HG03066 (cell line): ENCODE data around the gene REG4.
"Not testable (repeated sequence)": the region's sequence is repeated elsewhere in the genome, so short reads cannot be mapped to it uniquely, and the experiment has no call there.

Experiments used
- ATAC-seq: cut with Tn5 transposase; IDR thresholded peaks from one replicate; pipeline ENCODE4 v1.9.1; 2021; ENCODE audit warnings: low read depth; ENCODE audit not compliant: unreplicated experiment

The REG4 gene

DNA sequence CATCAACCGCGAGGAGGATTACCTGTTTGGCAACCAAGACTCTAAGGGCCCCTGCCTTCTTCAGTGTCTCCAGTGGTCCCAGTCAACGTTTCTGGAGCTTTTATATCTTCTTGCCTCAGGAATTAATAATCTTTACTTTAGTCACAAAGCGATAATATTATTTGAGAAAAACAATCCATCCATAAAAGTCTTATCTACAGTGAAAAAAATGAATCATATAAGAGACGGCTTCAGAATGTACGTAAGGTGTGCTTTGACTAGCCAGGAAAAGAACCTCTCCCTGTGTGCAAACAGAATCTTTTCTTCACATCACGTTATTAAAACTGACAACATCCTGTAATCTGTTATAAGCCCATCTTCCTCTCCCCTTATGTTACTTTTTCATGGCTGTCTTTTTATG lies at the start of gene REG4:
Gene REG4, minus strand, starts transcription at position 74 of the 400 bp plus-strand sequence. CDS start 2,691 bp downstream, outside the sequence.
- no peak for ATAC-seq

DNA sequence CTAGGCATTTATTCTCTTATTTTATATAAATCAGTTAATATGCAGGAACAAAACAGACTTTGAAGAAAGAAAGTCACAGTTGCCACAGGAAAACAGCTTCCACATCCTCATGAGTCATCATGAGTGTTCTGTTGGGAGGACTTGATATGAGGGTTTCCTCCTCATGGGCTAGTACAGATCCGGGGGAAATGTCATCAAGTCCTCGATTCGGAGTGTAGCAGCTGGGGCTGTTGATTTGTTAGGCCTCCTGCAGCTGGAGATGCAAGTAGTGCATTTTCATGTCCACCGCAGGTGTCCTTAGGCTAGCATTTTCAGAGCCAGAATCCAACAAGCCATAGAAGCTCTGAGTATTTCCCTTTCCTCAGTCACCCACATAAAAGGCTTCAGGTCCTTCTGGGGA lies 48.4 kb upstream of the REG4 start:
- ATAC-seq: no peak

DNA sequence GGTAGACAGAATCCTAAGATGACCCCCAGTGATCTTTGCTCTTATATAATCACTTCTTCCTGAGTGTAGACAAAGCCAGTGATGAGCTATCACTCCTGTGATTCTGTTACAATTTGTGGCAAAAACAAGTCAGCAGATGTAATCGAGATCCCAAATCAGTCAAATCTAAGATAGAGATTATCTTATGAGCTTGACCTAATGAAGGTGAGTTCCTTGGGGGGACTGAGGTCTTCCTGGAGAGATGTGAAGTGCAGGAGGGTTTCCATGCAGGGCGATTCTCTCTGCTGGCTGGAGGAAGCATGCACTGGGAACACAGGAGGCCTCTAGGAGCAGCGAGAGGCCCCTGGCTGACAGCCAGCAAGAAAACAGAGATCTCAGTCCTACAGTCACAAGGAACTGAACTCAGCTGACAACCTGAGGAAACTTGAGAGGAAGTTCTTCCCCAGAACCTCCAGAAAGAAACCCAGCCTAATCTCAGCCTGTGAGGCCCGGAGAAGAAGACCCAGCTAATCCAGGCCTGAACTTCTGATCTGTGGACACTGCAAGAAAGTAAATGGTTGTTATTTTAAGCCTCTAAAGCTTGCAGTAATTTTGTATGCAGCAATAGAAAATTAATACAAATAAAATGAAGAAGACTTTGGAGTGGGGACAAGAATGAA lies 47.4 kb upstream of the REG4 start:
- ATAC-seq: not testable (repeated sequence)

DNA sequence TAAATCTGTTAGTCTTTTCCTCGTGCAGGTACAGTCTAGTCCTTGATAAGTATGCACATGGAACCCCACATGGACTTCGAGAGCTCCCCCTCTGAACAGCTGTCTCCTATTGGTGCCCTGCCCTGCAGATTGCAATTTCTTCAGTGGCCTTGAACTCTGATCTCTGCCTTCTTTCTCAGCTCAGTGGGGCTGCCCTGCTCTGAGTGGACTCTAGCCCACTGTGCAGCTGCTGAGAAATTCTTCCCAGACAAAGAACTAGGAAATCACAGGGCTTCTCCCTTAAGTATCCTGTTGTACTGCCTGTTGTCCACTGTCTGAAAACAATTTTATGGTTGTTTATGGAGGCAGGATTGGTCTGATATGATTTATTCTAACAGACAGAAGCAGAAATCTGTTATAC lies 46.9 kb upstream of the REG4 start:
- ATAC-seq: no peak

DNA sequence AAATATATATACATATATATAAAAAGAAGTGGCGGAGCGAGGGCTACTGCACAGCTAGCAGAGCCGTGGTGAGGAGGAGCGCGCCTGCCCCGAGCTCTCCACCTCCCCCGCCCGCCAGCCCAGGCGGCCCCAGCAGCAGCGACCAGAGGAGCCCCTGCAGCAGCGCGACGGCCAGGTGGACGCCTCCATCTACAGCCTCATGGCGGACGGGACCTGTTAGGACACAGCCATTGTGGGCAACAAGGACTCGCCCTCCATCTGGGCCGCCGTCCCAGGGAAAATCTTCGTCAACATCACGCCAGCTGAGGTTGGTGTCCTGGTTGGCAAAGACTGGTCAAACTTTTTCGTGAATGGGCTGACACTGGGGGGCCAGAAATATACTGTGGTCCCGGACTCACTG lies 41.9 kb upstream of the REG4 start:
- no peak for ATAC-seq

DNA sequence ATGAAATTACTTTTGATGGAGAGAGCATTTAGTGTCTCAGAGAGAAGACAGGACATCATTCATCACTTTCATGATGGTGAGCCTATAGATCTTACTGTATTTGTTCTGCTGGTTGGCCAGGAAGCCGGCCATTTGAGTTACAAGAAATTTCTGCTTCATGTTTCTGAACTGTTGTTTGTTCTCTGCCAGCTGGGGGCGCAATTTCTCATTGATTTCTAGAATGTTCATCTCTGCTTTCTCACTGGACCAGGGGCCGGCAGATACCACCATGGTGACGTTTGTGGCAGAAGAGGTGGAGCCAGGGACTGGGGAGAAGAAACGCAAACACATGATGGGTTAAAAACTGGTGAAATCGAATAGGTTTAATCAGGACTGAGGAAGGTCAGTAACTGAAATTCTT lies 32.9 kb upstream of the REG4 start:
- not testable (repeated sequence) for ATAC-seq

DNA sequence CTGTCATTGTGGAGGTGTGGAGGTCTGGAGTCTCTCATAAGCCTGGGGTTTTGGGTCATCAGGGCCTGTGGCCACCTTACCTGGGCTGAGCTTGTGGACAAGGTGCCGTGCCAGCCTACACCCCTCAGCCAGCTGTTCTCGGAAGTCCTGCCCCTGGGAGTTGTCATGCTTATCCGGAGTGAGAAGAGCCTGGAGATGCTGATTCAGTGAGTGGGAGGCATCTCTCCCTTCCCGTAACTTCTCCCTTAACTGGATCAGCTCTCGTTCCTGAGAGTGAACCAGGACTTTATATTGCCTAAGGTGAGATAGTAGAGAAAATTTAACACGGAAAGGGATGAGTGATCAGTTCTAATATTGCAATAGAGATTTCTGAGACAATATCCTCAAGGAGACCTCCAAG lies 30.0 kb upstream of the REG4 start:
- ATAC-seq: no peak

DNA sequence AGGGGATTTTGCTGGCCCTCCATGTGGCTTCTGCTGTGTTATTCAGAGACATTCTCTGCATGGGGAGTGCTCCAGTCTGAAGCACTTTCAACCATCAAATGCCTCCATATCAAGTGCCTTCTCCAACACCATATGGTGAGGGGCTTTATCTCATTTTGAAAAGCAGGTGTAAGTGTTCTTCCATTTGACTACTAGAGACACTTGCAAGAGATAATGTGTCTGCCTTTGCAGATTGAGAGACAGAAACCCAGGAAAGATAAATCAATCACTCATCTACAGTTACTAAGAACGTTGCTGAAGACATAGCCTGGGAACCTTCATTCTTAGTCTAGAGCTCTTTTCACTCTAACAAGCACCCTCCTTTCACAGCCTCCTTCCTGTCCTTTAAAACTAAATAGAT lies 29.5 kb upstream of the REG4 start:
- ATAC-seq: no peak

DNA sequence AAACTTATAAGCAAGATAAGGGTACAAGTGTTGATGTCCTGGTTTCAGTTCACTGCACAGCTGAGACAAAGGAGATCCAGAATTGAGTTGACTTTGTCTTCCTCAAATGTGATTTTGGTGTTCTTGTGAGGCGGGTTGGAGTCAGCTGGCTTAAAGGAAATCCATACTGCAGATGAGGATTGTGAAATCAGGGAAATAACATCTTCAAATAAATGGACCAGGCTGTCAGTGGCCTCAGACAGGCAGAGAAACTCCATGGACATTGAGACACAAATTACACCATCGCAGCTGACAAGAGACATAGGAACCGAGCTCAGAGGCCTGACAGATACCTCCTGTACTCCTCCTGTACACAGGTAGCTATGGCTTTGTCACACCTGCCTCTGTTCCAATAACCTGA lies 27.0 kb upstream of the REG4 start:
- no peak for ATAC-seq

DNA sequence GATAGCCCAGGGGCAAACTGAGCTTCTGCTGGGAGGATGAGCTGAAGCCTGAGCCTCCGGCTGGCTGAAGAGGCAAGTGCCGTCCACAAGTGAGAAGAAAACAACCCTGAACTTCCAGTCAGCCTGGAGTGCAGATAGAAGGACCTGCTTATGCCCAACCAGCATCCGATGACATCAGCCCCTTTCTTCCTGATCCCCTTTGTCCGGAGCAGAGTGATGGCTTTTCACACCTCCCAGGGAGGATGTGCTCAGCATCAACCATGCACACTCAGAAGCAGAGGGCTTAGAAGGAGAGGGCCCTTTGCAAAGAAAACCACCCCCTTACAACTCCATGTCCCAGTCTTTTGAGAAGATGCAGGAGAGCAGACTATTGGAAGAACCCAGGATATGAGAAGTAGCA lies 23.7 kb upstream of the REG4 start:
- ATAC-seq: no peak

DNA sequence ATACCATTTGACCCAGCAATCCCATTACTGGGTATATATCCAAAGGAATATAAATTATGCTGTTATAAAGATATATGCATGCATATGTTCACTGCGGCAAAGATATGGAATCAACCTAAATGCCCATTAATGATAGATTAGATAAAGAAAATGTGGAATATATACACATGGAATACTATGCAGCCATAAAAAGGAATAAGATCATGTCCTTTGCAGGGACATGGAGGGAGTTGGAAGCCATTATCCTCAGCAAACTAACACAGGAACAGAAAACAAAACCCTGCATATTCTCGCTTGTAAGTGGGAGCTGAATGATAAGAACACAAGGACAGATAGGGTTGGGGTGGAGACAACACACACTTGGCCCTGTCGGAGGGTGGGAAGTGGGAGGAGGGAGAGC lies 19.8 kb upstream of the REG4 start:
- no peak for ATAC-seq

DNA sequence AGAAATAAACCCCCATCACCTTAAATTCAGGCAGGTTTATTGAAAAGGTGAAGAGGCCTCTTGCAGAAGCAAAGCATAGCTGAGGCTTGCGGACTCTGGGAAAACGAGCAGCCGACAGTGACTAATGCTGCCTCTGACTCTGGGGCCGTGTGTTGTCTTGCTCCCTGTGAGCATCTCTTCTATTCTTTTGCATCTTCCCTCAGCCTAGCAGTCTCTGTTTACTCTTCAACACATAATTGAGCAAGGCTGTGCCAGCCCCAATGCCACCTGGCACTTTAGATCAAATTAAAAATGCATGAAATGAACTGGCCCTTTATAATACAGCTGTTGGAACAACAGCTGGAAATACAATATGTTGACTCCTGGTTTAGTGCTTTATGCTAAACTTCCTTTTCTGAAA lies 18.4 kb upstream of the REG4 start:
- ATAC-seq: no peak

DNA sequence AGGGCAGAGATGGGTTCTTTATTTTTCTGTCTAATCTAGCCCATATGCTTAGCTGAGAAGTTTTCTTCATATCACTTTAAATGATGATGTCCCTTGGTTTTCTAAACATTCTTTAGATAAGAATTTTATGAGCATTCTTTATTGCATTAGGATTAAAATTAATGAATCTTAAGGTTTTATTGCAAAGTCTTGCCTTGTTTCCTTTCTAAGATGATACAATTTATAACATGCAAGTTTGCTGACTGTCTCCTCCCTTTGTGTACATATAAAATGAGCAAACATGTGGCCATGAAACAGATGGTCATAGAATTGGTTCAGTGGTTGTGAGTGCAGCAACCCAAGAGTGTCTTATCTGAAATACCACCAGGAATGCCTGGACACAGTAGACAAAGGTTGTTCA lies 17.7 kb upstream of the REG4 start:
- not testable (repeated sequence) for ATAC-seq

DNA sequence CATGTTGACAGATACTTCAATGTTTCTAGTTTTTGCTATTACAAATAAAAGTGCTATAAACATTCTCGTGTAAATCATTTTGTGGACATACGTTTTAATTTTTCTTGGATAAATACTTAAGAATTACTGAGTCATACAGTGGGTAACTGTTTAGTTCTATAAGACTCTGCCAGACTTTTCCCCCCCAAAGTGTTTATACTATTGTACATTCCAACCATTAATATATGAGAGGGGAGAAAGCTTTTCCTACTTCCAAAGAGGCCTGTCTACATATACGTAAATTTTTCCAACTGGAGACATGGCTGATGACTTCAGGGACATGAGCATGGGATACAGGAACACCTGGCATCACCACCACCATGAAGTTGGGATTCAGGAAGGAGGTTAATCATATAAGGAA lies 17.0 kb upstream of the REG4 start:
- no peak for ATAC-seq

DNA sequence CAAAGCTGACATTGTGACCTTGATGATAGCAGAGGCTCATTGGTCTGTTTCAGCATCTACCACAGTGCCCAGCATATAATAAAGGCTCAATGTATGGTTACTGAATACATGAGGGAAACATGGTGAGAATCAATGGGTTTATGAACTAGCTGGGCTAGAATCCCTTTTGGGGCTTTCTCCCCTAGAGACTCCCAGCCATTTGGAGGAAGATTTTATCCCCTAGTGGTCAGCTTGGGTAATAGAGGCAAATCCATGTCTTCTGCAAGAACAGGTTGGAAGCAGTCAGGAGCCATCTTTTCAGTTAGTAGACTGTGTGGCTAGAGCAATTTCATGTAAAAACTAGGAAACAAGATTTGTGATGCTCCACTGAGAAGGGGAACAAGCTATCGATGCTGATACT lies 15.8 kb upstream of the REG4 start:
- ATAC-seq: no peak

DNA sequence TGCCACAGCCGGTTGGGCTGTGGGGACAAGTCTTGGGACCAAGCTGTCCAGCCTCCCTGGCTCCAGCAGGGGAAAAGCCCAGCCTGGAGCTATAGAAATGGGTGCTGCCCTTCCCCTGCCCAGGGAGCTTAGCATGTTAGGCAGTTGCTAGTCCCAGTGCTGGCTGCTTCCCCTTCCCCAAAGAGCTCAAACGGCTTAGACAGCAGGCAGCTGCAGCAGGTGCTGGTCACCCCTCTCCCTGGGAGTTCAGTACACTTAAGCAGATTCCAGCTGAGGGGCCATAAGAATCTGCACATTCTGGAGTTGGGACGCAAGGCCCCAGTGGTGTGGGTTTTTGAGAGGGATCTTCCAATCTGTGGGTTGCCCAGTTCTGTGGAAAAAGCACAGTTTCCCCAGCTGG lies 11.1 kb upstream of the REG4 start:
- ATAC-seq: no peak

DNA sequence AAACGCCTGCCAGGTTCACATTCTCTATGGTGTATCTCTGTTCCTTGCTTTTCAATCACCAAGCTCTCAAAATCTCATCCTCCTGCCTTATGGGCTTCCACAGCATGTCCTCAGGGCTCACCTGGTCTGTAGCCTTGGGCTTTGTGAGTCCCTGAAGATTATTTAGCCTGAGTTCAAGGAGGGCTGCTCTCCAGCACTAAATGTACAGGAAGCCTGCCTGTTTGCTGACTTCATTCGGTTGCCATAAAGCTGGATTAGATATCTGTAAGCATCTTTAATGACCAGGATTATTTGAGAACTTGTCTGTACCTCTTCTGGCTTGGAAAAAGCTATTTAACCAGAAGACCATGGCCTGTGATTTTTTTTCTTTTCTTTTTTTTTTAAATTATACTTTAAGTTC lies 6.9 kb upstream of the REG4 start:
- no peak for ATAC-seq

DNA sequence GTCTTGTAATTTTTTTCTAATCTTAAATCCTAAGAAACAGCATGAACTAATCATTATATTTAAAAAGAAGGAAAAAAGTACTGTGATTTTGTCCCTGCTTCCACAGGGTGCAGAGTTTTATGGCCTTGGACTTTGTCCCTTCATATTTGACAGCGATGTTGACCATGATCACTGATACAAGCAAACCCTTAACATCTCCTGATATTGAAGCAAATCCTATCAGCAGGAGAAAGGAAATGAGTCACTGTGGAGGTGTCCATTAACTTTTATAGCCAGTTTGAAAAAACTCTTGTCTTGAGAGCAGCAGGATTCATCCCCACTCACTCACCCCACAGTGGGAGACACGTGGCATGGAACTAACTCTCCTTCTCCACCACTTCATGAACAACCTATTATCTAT lies 5.1 kb upstream of the REG4 start:
- ATAC-seq: no peak

DNA sequence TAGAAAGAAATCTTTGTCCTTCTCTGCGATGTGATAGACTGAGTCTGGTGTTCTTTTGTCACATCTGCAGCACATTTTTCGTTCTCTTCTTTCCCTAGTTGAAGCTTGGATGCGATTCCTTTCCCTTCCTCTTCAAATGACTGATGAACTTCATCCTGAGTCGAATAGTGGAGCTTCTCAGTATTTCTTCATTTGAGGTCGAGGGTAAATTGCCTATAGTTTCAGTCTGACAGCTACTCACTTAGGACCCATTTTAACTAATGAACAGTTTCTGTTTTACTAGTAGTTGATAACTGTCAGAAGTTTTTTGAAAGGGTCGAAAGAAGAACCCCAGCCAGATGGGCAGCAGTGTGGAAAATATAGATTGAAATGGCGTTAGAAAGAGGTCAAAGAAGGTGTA lies 4.7 kb upstream of the REG4 start:
- no peak for ATAC-seq

DNA sequence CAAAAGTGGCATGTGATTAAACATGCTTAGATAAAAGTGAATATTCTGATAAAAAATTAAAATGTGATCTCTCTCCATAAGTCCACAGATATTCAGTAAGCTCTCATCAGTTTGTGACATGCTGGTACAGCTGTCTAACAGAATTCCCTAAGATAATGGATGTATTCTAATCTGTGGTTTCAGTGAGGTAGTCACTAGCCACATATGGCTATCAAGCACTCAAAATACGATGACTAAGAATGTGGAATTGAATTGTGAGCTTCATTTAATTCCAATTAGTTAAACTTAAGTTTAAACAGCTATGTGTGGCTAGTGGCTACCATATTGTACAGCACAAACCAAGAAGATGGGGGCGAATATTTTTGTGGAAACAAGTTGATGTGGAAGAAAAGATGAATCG lies 4.1 kb upstream of the REG4 start:
- ATAC-seq: no peak

DNA sequence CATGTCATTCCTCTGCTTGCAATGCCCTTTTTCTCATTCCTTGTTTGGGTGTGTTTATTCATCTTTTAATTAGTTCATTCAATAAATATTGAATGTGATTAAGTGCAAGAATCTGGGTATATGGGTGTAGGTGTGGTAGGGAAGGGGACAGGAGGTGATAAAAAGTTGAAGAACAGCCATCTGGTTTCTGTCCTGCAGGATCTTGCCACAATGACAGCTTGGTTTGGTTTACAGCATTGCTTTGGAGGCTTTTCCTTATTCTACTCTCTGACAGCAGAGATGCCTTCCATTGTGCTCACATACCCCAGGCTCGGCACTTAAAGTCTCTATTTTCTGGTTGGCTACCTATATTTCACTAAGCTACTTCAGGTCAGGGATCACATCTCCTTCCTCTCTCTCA lies 3.0 kb upstream of the REG4 start:
- no peak for ATAC-seq

DNA sequence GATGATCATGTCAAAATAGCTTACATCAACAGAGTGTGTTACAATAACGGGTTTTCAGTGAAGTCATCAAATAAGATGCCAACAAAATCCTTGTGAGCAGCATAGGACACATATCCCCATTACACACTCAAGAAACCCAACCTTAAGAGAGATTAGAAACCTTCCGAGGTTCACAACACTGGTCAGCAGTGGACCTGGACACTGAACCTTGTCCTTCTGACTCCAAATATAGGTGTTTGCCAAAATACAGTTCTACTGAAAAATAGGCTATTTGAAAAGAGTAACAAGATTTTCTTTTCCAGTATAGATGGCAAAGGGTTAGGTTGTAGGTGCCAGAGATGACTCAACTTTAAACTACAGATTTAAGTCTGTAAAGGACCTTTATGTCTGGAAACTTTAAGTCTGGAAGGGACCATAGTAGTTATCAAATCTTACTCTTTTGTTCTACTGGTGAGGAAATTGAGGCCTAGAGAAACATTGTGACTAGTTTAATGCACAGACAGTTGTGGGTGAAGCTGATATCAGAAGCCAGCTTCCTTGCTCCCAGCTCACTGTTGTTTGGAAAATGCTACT lies 811 bp upstream of the REG4 start:
- no peak for ATAC-seq
